ENCODE measurements around the gene MAD1L1. TPM values are rescaled to one million over a fixed set of nuclear protein-coding genes. Genes with fewer than 3 reads are reported as not detected.

MAD1L1 gene
- polyA plus RNA-seq, 2 donors, result 18.0 to 24.9 TPM

GRCh38 chr7:2022021-2022409, 210.7 kb downstream of the MAD1L1 start:
- peaks cover 0 to 22% of the 10 kb centered on the region in 2 donors for H3K4me1 ChIP-seq (ENCODE audit: control insufficient read depth in 2 of 2, insufficient read depth in 2 of 2, low read length in 1 of 2)
- peaks cover 0 to 4% of the 10 kb centered on the region in 2 donors for H3K9me3 ChIP-seq (ENCODE audit: control insufficient read depth in 2 of 2, insufficient read depth in 1 of 2, low read depth in 1 of 2, low read length in 1 of 2)
- H3K27me3 ChIP-seq (ENCODE audit: control insufficient read depth in 1 of 2, insufficient read depth in 2 of 2, low read length in 2 of 2), result no peaks in the 10 kb centered on the region
- H3K27ac ChIP-seq (ENCODE audit: low read depth in 2 of 2, low read length in 1 of 2), result no peak overlapping the region
- H3K36me3 ChIP-seq (ENCODE audit: control insufficient read depth in 2 of 2, insufficient read depth in 2 of 2, low read length in 1 of 2), result peaks cover 0 to 2% of the 10 kb centered on the region in 2 donors
- H3K4me3 ChIP-seq (ENCODE audit: low read depth in 1 of 2, low read length in 2 of 2), result no peak overlapping the region
- 93 to 96% methylated on average over 9 of the region's 9 CpGs for WGBS, 2 donors

GRCh38 chr7:2019711-2020511, 212.8 kb downstream of the MAD1L1 start:
- no peak overlapping the region for H3K4me3 ChIP-seq (ENCODE audit: low read depth in 1 of 2, low read length in 2 of 2)
- peaks cover 0 to 22% of the 10 kb centered on the region in 2 donors for H3K4me1 ChIP-seq (ENCODE audit: control insufficient read depth in 2 of 2, insufficient read depth in 2 of 2, low read length in 1 of 2)
- H3K9me3 ChIP-seq (ENCODE audit: control insufficient read depth in 2 of 2, insufficient read depth in 1 of 2, low read depth in 1 of 2, low read length in 1 of 2), result peaks cover 0 to 4% of the 10 kb centered on the region in 2 donors
- H3K27me3 ChIP-seq (ENCODE audit: control insufficient read depth in 1 of 2, insufficient read depth in 2 of 2, low read length in 2 of 2), result no peaks in the 10 kb centered on the region
- H3K36me3 ChIP-seq (ENCODE audit: control insufficient read depth in 2 of 2, insufficient read depth in 2 of 2, low read length in 1 of 2), result peaks cover 0 to 2% of the 10 kb centered on the region in 2 donors
- WGBS, 2 donors, result 66 to 72% methylated on average over 42 to 43 of the region's 43 CpGs
- H3K27ac ChIP-seq (ENCODE audit: low read depth in 2 of 2, low read length in 1 of 2), result peak overlapping the region in 1 of 2 donors; percentile 54

- peaks cover 0 to 3% of the 10 kb centered on the region in 2 donors for H3K9me3 ChIP-seq (ENCODE audit: control insufficient read depth in 2 of 2, insufficient read depth in 1 of 2, low read depth in 1 of 2, low read length in 1 of 2)
- H3K36me3 ChIP-seq (ENCODE audit: control insufficient read depth in 2 of 2, insufficient read depth in 2 of 2, low read length in 1 of 2), result peaks cover 0 to 3% of the 10 kb centered on the region in 2 donors
- H3K27me3 ChIP-seq (ENCODE audit: control insufficient read depth in 1 of 2, insufficient read depth in 2 of 2, low read length in 2 of 2), result no peaks in the 10 kb centered on the region
- peaks cover 0 to 22% of the 10 kb centered on the region in 2 donors for H3K4me1 ChIP-seq (ENCODE audit: control insufficient read depth in 2 of 2, insufficient read depth in 2 of 2, low read length in 1 of 2)
- 65 to 67% methylated on average over 10 of the region's 10 CpGs for WGBS, 2 donors
- H3K27ac ChIP-seq (ENCODE audit: low read depth in 2 of 2, low read length in 1 of 2), result peak overlapping the region in 1 of 2 donors; percentile 54
- H3K4me3 ChIP-seq (ENCODE audit: low read depth in 1 of 2, low read length in 2 of 2), result no peak overlapping the region
Observed at GRCh38 chr7:2019461-2019710, 213.4 kb downstream of the MAD1L1 start.

GRCh38 chr7:2018569-2019460, 213.9 kb downstream of the MAD1L1 start:
- H3K4me1 ChIP-seq (ENCODE audit: control insufficient read depth in 2 of 2, insufficient read depth in 2 of 2, low read length in 1 of 2), result peaks cover 0 to 22% of the 10 kb centered on the region in 2 donors
- no peaks in the 10 kb centered on the region for H3K9me3 ChIP-seq (ENCODE audit: control insufficient read depth in 2 of 2, insufficient read depth in 1 of 2, low read depth in 1 of 2, low read length in 1 of 2)
- 60 to 64% methylated on average over 28 of the region's 28 CpGs for WGBS, 2 donors
- peaks cover 0 to 8% of the 10 kb centered on the region in 2 donors for H3K36me3 ChIP-seq (ENCODE audit: control insufficient read depth in 2 of 2, insufficient read depth in 2 of 2, low read length in 1 of 2)
- no peaks in the 10 kb centered on the region for H3K27me3 ChIP-seq (ENCODE audit: control insufficient read depth in 1 of 2, insufficient read depth in 2 of 2, low read length in 2 of 2)
- H3K4me3 ChIP-seq (ENCODE audit: low read depth in 1 of 2, low read length in 2 of 2), result no peak overlapping the region
- peak overlapping the region in 1 of 2 donors; percentile 54 for H3K27ac ChIP-seq (ENCODE audit: low read depth in 2 of 2, low read length in 1 of 2)

DNA sequence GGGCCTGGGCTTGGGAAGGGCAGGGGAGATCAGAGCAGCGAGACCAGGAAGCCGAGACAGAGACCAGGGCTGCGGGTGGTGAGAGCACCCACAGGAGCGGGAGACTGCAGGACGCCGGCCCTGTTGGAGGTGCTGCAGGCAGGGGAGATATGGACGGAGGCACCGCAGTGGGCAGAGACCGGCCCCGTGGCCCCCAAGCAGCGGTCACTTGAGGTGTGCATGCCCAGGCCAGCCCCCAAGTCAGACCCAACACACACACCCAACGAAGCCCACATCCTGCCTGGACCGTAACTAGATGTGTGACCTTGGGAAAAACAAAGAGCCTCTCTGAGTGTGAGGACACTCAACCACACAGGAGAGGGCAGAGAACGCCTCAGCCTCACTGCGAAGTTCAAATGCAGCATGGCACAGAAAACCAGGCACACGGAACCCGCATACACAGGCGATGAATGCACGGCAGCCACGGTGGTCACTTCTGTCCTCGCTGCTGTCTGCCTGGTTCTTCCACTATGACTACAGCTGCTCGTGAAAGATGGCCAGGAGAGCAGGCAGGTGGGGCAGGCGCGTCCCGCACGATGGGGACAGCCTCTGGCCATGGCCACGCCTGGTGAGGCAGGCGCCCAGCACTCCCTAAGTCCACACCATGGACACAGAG, 214.7 kb downstream of the MAD1L1 start:
- Histone ChIP-seq H3K4me3 (ENCODE audit: low read depth in 1 of 2, low read length in 2 of 2) (no peak overlapping the region), H3K4me1 (ENCODE audit: control insufficient read depth in 2 of 2, insufficient read depth in 2 of 2, low read length in 1 of 2) (peaks cover 0 to 22% of the 10 kb centered on the region in 2 donors), H3K36me3 (ENCODE audit: control insufficient read depth in 2 of 2, insufficient read depth in 2 of 2, low read length in 1 of 2) (peaks cover 0 to 13% of the 10 kb centered on the region in 2 donors), H3K27ac (ENCODE audit: low read depth in 2 of 2, low read length in 1 of 2) (no peak overlapping the region), H3K27me3 (ENCODE audit: control insufficient read depth in 1 of 2, insufficient read depth in 2 of 2, low read length in 2 of 2) (no peaks in the 10 kb centered on the region), H3K9me3 (ENCODE audit: control insufficient read depth in 2 of 2, insufficient read depth in 1 of 2, low read depth in 1 of 2, low read length in 1 of 2) (no peaks in the 10 kb centered on the region)
- WGBS, 2 donors, result 86 to 89% methylated on average over 28 of the region's 28 CpGs

DNA sequence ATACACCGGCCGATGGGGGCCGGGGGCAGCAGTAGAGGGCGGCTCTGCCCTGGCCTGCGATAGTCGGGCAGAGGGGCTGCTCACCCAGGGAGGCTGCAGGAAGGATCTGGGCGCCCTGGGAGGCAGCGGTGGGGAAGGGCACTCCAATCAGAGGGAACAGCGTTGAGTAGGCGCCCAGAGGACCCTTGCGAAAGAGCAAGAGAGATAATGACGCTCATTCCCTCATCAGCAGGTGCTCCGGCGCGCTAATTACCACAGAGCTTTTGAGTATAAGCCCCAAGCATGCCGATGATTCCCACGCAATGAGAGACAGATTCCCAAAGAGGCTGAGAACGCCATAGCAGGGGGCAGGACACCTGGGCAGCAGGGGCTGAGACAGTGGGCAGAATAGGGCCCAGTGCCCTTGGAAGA, 215.3 kb downstream of the MAD1L1 start:
- no peaks in the 10 kb centered on the region for H3K27me3 ChIP-seq (ENCODE audit: control insufficient read depth in 1 of 2, insufficient read depth in 2 of 2, low read length in 2 of 2)
- H3K36me3 ChIP-seq (ENCODE audit: control insufficient read depth in 2 of 2, insufficient read depth in 2 of 2, low read length in 1 of 2), result peaks cover 0 to 14% of the 10 kb centered on the region in 2 donors
- H3K27ac ChIP-seq (ENCODE audit: low read depth in 2 of 2, low read length in 1 of 2), result no peak overlapping the region
- WGBS, 2 donors, result 97% methylated on average over 18 of the region's 18 CpGs
- H3K4me3 ChIP-seq (ENCODE audit: low read depth in 1 of 2, low read length in 2 of 2), result no peak overlapping the region
- H3K9me3 ChIP-seq (ENCODE audit: control insufficient read depth in 2 of 2, insufficient read depth in 1 of 2, low read depth in 1 of 2, low read length in 1 of 2), result no peaks in the 10 kb centered on the region
- H3K4me1 ChIP-seq (ENCODE audit: control insufficient read depth in 2 of 2, insufficient read depth in 2 of 2, low read length in 1 of 2), result peaks cover 0 to 22% of the 10 kb centered on the region in 2 donors

- peaks cover 0 to 14% of the 10 kb centered on the region in 2 donors for H3K36me3 ChIP-seq (ENCODE audit: control insufficient read depth in 2 of 2, insufficient read depth in 2 of 2, low read length in 1 of 2)
- peaks cover 0 to 22% of the 10 kb centered on the region in 2 donors for H3K4me1 ChIP-seq (ENCODE audit: control insufficient read depth in 2 of 2, insufficient read depth in 2 of 2, low read length in 1 of 2)
- H3K27ac ChIP-seq (ENCODE audit: low read depth in 2 of 2, low read length in 1 of 2), result no peak overlapping the region
- no peaks in the 10 kb centered on the region for H3K27me3 ChIP-seq (ENCODE audit: control insufficient read depth in 1 of 2, insufficient read depth in 2 of 2, low read length in 2 of 2)
- no peaks in the 10 kb centered on the region for H3K9me3 ChIP-seq (ENCODE audit: control insufficient read depth in 2 of 2, insufficient read depth in 1 of 2, low read depth in 1 of 2, low read length in 1 of 2)
- H3K4me3 ChIP-seq (ENCODE audit: low read depth in 1 of 2, low read length in 2 of 2), result no peak overlapping the region
- 90 to 91% methylated on average over 29 of the region's 29 CpGs for WGBS, 2 donors
Observed at GRCh38 chr7:2016761-2017480, 215.8 kb downstream of the MAD1L1 start.

DNA sequence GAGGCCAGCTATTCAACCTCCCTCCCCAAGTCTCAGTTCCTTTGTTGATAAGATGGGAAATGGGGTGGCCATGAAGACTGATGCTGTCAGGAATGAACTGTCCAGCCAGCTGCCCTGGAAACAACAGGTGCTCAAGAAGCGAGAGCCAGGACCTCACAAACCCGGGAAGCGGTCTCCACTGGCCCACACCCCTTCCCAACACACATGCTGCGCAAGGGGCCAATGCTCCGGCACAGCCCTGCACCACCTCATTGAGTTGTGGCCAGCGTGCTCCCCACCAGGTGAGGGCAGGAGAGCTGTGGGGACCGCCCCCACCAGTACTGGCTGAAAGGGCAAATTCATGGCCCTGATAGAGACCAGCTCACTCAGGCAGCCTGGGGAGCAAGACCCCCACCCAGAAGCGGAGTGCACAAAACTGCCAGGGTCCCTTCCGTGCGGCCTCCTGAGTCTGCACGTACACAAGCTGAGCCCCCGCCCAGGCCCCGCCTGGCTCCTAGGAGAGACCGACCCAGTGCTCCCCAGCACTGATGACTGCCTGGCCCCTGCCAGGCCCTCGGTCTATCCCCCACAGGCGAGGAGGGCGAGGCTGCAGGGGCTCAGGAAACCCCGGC, 216.6 kb downstream of the MAD1L1 start:
- Histone ChIP-seq H3K9me3 (ENCODE audit: control insufficient read depth in 2 of 2, insufficient read depth in 1 of 2, low read depth in 1 of 2, low read length in 1 of 2) (no peaks in the 10 kb centered on the region), H3K4me1 (ENCODE audit: control insufficient read depth in 2 of 2, insufficient read depth in 2 of 2, low read length in 1 of 2) (peaks cover 0 to 22% of the 10 kb centered on the region in 2 donors), H3K27ac (ENCODE audit: low read depth in 2 of 2, low read length in 1 of 2) (no peak overlapping the region), H3K36me3 (ENCODE audit: control insufficient read depth in 2 of 2, insufficient read depth in 2 of 2, low read length in 1 of 2) (peaks cover 0 to 14% of the 10 kb centered on the region in 2 donors), H3K4me3 (ENCODE audit: low read depth in 1 of 2, low read length in 2 of 2) (no peak overlapping the region), H3K27me3 (ENCODE audit: control insufficient read depth in 1 of 2, insufficient read depth in 2 of 2, low read length in 2 of 2) (no peaks in the 10 kb centered on the region)
- whole genome bisulfite sequencing, 2 donors, result 96 to 97% methylated on average over 18 of the region's 18 CpGs

All from esophagus (tissue), 2 donors.